GM21526 (cell line): ENCODE results near the gene SLC35E3.
"Not testable (repeated sequence)": the region's sequence is repeated elsewhere in the genome, so short reads cannot be mapped to it uniquely, and the experiment has no call there.

Source experiments
- ATAC-seq: cut with Tn5 transposase; IDR thresholded peaks from one replicate; pipeline ENCODE4 v1.9.1; 2021; ENCODE audit warnings: moderate library complexity; ENCODE audit not compliant: unreplicated experiment, low FRiP score

The SLC35E3 gene

DNA sequence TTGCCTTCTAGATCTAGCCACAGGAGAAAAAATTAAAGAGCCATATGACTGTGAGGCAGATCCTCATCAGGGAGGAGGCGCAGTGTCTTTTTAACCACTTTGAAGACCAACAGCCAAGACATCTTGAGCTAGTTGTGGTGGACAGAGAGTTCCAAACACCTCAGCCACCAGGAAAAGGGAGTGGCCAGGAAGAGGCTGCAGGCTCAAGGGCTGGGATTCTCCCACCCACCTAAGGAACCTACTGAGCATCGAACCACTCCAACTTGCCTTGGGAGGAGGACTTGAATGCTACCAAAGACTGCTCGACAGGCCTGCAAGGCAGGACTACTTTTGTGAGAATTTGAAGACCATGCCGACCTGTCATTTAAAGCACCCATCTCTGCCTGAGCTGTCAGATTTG, 47.5 kb downstream of the SLC35E3 start:
- ATAC-seq: no peak

DNA sequence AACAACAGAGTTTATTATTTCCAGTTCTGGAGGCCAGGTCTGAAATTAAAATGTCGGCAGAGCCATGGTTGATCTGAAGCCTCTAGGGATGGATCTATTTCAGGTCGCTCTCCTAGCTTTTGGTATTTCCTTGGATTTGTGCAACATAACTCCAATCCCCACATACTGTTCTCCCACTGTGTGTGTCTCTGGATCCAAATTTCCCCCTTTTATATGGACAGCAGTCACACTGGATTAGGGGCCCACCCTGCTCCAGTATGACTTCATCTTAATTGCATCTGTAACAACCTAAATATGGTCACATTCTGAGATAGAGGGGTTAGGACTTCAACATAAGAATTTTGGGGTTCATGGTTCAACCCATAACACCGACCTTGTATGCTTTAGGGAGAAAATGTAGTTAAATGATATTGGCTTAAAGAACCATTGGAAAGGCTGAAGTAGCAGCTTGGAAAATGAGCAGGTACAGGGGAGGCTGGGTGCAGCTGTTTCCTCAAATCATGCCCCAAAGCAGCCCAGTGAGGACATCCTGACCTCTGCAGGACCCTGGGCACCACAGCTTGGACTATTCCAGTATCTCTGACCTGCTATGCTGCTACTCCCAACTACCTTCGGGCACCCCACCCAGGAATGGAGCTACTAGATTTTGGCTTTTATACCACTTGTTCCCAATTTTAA, 48.1 kb downstream of the SLC35E3 start:
- no peak for ATAC-seq

DNA sequence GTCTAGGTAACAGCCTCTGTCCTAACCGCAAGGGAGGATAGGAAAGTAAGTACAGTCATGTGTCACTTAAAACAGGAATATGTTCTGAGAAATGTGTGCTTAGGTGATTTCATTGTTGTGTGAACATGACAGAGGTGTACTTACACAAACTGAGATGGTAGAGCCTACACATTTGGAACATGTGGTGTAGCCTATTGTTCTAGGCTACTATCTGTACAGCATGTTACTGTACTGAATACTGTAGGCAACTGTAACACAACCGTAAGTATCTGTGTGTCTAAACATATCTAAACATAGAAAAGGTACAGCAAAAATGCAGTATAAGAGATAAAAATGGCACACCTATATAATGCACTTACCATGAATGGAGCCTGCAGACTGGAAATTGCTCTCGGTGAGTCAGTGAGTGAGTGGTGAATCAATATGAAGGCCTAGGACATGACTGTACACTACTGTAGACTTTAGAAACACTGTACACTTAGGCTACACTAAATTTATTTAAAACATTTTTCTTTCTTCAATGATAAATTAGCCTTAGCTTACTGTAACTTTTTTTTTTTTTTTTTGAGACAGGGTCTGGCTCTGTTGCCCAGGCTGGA, 48.8 kb downstream of the SLC35E3 start:
- ATAC-seq: no peak

DNA sequence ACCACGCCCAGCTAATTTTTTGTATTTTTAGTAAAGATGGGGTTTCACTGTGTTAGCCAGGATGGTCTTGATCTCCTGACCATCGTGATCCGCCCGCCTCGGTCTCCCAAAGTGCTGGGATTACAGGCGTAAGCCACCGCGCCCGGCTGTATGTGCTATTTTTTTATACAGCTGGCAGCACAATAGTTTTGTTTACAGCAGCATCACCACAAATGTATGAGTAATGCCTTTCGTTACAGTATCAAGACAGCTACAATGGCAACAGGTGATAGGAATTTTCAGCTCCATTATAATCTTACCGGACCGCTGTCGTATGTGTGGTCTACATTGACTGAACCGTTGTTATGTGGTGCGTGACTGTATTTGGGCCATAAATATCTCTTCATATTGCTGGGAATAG, 50.4 kb downstream of the SLC35E3 start:
- ATAC-seq: no peak

GRCh38 chr12:68798882-68799234, 52.9 kb downstream of the SLC35E3 start:
- no peak for ATAC-seq

DNA sequence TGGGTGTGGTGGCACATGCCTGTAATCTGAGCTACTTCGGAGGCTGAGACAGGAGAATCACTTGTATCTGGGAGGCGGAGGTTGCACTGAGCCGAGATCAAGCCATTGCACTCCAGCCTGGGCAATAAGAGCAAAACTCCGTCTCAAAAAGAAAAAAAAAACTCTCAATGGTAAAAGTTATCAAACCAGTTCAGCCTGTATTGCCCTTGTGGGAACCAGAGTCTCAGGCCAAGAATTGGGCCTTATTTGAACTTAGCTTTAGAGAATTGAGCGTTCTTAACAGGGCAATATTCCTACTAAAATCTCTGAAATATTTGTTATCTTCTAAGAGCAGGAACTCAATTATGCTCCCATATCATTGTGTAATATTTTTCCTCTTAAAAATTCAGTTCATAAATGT, 54.3 kb downstream of the SLC35E3 start:
- ATAC-seq: no peak

GRCh38 chr12:68801124-68801523, 55.1 kb downstream of the SLC35E3 start:
- ATAC-seq: not testable (repeated sequence)

GRCh38 chr12:68802372-68802745, 56.4 kb downstream of the SLC35E3 start:
- ATAC-seq: not testable (repeated sequence)

- not testable (repeated sequence) for ATAC-seq
These were observed 57.1 kb downstream of the SLC35E3 start for GRCh38 chr12:68802911-68803651.

GRCh38 chr12:68803948-68804656, 58.1 kb downstream of the SLC35E3 start:
- ATAC-seq: no peak

- ATAC-seq: no peak
These were observed 58.9 kb downstream of the SLC35E3 start for GRCh38 chr12:68804657-68805591.

DNA sequence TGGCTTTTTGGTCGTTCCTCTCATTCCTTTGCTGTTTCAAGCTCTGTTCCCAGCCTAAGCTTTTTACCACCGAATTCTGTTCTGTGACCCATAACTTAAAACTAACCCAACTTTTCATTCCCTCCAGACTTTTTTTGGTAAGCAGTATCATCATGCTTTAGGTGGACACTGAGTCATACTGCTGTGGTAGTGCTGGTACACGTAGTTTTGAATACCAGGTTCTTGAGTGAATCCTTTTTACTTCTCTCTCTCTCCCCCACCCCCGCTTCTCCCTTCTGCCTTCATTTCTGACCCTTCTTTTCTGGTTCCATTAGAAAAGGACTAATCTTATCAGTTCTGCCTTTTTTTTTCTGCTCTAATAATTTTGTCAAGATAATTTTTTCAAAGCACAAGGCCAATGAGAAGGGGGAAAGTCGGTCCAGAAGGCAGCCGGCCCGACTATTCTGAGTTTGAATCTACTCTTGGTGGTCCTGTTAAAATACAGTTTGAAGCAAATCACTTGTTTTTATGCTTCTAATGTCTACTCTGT, 59.7 kb downstream of the SLC35E3 start:
- no peak for ATAC-seq

DNA sequence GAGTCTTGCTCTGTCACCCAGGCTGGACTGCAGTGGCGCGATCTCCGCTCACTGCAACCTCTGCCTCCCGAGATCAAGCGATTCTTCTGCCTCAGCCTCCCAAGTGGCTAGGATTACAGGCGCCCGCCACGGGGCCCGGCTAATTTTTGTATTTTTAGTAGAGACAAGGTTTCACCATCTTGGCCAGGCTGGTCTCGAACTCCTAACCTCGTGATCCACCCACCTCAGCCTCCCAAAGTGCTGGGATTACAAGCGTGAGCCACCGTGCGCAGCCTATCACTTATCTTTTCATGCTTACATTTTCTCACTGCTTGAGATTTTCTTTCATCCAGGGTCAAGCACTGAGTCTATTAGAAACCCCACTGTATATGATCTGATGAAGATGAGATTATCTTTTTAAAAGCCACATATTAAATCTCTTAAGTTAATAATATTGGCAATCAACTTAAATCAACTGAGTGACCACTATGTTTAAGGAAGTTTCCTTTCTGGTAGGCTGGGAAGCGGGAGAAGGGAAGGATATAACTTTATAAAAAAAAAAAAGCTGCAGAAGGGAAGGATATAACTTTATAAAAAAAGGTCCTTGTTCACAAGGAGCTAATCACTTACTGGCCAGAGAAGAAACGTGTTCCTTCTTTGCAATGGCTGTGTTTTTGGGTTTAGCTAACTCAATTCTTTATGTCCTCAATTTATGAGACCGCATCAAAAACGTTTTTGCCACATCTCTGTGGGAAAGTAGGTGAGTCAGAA, 60.7 kb downstream of the SLC35E3 start:
- no peak for ATAC-seq

- not testable (repeated sequence) for ATAC-seq
These were observed 61.2 kb downstream of the SLC35E3 start for GRCh38 chr12:68807274-68807575.

DNA sequence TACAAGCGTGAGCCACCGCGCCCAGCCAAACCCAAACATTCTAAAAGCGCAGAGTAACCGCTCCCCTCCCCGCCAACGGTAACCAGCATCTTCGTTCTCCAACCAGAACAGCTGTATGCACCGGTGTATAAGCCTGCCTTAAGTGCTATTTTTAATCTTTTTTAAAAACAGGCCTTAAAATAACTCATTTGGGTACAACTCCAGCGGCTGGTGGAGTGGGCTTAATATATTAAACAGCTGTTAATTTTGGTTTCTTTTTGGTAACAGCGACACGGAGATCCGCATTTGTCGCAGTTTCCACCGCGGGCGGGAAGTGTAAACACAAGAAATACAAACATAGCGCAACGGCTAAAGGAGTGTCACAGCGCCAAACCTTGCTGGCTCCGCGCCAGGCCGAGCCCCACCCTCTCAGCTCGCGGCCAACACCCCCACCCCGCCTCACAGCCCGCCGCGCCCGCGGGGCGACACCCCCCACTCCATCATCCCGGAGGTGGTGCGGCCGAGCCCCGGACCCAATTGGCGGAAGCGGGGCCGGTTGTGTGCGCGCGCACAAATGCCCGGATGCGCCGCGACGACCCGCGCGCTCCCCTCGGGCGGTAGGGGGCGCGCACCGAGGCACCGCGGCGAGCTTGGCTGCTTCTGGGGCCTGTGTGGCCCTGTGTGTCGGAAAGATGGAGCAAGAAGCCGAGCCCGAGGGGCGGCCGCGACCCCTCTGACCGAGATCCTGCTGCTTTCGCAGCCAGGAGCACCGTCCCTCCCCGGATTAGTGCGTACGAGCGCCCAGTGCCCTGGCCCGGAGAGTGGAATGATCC, 61.8 kb downstream of the SLC35E3 start, which contains the start of gene MDM2:
TSS of gene MDM2 (plus strand) at position 602 of the 812 bp plus-strand sequence. CDS start 301 bp downstream, outside the sequence.
- peak; percentile 72 for ATAC-seq

DNA sequence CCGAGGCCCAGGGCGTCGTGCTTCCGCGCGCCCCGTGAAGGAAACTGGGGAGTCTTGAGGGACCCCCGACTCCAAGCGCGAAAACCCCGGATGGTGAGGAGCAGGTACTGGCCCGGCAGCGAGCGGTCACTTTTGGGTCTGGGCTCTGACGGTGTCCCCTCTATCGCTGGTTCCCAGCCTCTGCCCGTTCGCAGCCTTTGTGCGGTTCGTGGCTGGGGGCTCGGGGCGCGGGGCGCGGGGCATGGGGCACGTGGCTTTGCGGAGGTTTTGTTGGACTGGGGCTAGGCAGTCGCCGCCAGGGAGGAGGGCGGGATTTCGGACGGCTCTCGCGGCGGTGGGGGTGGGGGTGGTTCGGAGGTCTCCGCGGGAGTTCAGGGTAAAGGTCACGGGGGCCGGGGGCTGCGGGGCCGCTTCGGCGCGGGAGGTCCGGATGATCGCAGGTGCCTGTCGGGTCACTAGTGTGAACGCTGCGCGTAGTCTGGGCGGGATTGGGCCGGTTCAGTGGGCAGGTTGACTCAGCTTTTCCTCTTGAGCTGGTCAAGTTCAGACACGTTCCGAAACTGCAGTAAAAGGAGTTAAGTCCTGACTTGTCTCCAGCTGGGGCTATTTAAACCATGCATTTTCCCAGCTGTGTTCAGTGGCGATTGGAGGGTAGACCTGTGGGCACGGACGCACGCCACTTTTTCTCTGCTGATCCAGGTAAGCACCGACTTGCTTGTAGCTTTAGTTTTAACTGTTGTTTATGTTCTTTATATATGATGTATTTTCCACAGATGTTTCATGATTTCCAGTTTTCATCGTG, 62.6 kb downstream of the SLC35E3 start:
- peak; percentile 47 for ATAC-seq

GRCh38 chr12:68809190-68810026, 63.4 kb downstream of the SLC35E3 start:
- no peak for ATAC-seq
